OCI-LY1 (cell line): ENCODE measurements around the gene SIGLEC15.

Source experiments
- CTCF ChIP-seq: fragments of 200-600 bp; sonication (generic), shearing (Covaris generic); IDR thresholded peaks from 2 replicates; pipeline ENCODE4 v1.5.1; 2017; ENCODE audit warnings: mild to moderate bottlenecking, antibody characterized with exemption, low read length, moderate library complexity, mixed read lengths
- EZH2 ChIP-seq: fragments of 200-600 bp; sonication (generic), shearing (Covaris generic); IDR thresholded peaks from 2 replicates; pipeline ENCODE4 v1.8.0; 2017; ENCODE audit warnings: borderline replicate concordance, mixed run types, mild to moderate bottlenecking, antibody characterized with exemption, low read length, moderate library complexity, mixed read lengths

- TF ChIP-seq CTCF (no peak), EZH2 (no peak)
Measured at GRCh38 chr18:45865466-45865865, 40.0 kb downstream of the SIGLEC15 start.
